GM12865 (cell line): ENCODE measurements around the gene RSRC1.

Experiments
- DNase-seq: peaks from one replicate; pipeline ENCODE4 v3.0.0; 2010; ENCODE audit warnings: low read depth
- H3K4me3 ChIP-seq: 2 replicates; pipeline ENCODE4 v1.5.1; 2011; ENCODE audit warnings: mild to moderate bottlenecking, low read depth, low read length, control low read depth
- CTCF ChIP-seq: IDR thresholded peaks from 2 replicates; pipeline ENCODE4 v1.5.1; 2011; ENCODE audit warnings: low read length, control low read depth, low read depth, inconsistent platforms; ENCODE audit not compliant: insufficient read depth; ENCODE audit errors: missing control alignments

The RSRC1 gene

DNA sequence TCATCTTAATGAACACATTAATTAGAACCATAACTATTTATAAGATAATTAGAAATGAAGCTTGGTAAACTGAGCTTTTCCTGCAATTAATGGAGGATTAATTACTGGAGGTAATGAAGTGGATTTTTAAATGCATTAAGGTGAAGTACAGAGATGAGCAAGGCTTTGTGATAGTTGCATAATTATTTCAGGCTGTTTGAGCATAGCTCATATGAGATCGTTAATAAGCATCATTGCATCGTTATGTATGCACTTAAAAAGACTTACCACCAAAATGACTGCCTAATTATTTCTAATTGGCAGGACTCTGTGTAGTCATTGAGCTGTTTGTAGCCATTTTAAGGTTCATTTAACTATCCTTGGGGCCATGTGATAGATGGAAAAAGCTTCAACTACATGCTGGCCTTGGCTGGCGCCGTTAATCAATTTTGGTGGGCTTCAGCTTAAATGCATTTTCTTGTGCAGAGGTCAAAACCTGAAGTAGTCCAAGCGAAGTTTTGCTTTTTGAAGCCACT, 55.3 kb downstream of the RSRC1 start:
- no peak for TF ChIP-seq CTCF
- no peak overlapping the region for H3K4me3 ChIP-seq
- no peak for DNase-seq

DNA sequence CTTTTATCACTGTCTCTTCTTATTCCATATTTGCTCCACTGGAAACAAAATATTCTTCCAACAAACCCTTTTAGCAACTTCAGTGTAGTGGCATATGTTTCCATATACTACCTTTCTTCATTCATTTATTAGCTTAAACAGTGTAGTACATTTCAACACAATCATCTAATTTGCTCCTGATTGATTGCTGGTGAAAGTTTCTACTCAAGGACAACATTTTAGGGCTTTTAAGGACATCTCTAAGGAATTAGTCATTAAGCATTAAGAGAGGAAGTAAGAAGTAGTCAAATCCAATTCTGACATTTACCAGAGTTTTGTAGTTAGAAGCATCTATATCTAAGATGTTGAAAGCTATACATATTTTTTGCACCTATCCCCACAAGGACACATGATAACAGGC, 55.8 kb downstream of the RSRC1 start:
- TF ChIP-seq CTCF = no peak
- no peak for DNase-seq
- H3K4me3 ChIP-seq = no peak overlapping the region

DNA sequence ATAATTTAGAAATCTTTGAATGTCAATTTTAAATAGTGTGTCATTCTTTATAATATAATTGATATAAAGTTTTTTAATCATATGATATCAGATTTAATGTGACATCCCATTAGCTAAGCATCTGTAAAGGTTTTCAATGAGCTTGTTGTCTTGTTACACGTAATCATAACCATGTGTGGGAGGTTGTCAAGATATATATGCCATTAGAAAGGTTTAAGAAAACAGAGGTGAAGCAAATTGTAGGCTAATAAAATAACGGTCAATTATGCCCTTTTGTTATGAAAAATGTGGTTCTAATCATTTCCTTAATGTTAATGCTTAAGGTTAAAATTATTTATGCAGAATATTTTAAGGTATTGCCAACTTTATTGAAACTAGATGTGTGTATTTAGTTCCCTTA, 56.3 kb downstream of the RSRC1 start:
- TF ChIP-seq CTCF = no peak
- H3K4me3 ChIP-seq = no peak overlapping the region
- DNase-seq = no peak

DNA sequence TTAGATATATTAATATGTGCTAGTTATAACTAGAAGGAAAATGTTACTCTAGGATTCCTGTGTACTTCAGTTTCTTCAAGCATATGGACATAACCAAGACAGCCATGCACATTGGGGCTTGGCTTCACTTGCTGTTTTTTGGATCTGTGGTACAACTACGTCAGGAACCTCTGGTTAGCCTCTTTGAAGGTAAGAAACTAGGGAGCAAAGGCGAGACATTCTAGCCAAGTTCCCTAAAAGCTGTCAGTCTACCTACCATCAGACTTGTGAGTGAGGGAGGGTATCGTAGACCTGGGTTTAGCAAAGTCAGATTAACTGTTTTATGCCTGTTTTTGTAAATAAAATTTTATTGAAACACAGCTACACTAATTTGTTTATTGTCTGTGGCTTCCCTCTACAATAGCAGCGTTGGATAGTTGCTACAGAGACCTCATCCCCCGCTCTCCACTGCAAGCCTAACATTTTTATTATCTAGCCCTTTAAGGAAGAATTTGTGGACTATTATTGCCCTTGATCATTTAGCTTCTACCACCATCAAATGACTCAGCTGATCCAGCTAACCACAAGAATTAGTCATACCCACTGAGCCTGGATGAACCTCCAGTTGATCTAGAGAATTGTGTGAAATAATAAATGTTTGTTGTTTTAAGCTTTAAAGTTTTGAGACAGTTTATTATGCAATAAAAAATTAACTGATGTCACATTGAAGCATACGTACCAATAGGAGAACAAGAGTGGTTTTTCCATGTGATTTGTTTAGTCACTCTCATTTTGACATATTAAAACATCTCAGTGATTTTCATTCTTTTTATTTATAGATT, 58.1 kb downstream of the RSRC1 start:
- TF ChIP-seq CTCF = no peak
- no peak overlapping the region for H3K4me3 ChIP-seq
- DNase-seq = no peak

- no peak overlapping the region for H3K4me3 ChIP-seq
- no peak for DNase-seq
These were observed 59.2 kb downstream of the RSRC1 start for GRCh38 chr3:158169091-158169491.

DNA sequence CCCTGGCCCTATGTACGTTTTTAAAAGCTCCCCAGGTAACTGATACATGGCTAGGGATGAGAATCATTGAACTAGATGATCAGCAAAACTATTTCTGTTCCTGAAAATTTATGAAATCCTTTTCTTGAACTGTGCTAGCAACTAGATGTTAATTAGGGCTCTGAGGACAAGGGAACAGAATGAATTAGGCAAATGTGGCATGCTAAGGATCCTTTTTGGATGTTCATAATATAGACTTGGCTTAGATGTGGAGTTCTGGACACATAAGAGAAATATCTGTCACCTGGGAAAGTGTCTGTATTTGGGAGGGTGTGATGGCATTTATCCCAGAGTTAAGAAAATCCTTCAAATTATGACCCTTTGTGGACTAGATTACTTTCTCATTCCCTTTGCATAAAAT, 71.2 kb downstream of the RSRC1 start:
- DNase-seq = no peak
- no peak overlapping the region for H3K4me3 ChIP-seq
- TF ChIP-seq CTCF = no peak

More at GRCh38 chr3:158169091-158169491, 59.2 kb downstream of the RSRC1 start:
- no peak for TF ChIP-seq CTCF

GRCh38 chr3:158185711-158186110, 75.8 kb downstream of the RSRC1 start:
- no peak for TF ChIP-seq CTCF
- DNase-seq = no peak
- no peak overlapping the region for H3K4me3 ChIP-seq
